H1 (cell line): ENCODE measurements around the gene EEF2K. TPM values are rescaled to one million over a fixed set of nuclear protein-coding genes. Genes with fewer than 3 reads are reported as not detected.

Experiments
- CTCF ChIA-PET: fragments of 300-600 bp; sonication (Branson Sonifier 250); formaldehyde crosslinking; loops from one replicate; lab custom pipeline; 2021; ENCODE audit not compliant: partially characterized antibody; lab: Charles Lee
- POLR2A ChIA-PET: fragments of 300-600 bp; sonication (Branson Sonifier 250); formaldehyde crosslinking; loops from one replicate; lab custom pipeline; 2021; ENCODE audit warnings: inconsistent platforms; ENCODE audit not compliant: partially characterized antibody; lab: Charles Lee
- DNase-seq, 2 experiments: peaks; one replicate each; pipeline versions ENCODE4 v3.0.0 to v3.0.0-alpha.2; 2010 to 2022; ENCODE audit warnings: low spot score in 2 of 2, low read depth in 1 of 2, mixed read lengths in 1 of 2
- FAIRE-seq: peaks from 2 replicates; lab custom pipeline; 2011; peaks lifted over from hg19 to GRCh38; lab: Jason Lieb, UNC
- H2AFZ ChIP-seq: 2 replicates; pipeline ENCODE4 v1.8.1; 2012; ENCODE audit warnings: low read length, inconsistent platforms
- H2AK5ac ChIP-seq: 2 replicates; pipeline ENCODE4 v1.6.1; 2013; ENCODE audit warnings: low read depth, low read length
- H2BK120ac ChIP-seq: replicated peaks from 2 replicates; pipeline ENCODE3; 2013; ENCODE audit warnings: low read depth, low read length, inconsistent platforms
- H2BK12ac ChIP-seq: 2 replicates; pipeline ENCODE4 v1.6.1; 2013; ENCODE audit warnings: low read depth, low read length
- H2BK15ac ChIP-seq: 2 replicates; pipeline ENCODE4 v1.6.1; 2013; ENCODE audit warnings: low read length
- H2BK20ac ChIP-seq: 2 replicates; pipeline ENCODE4 v1.6.1; 2013; ENCODE audit warnings: low read length
- H2BK5ac ChIP-seq: 2 replicates; pipeline ENCODE4 v1.6.1; 2013; ENCODE audit warnings: low read depth, low read length
- H3K14ac ChIP-seq: 2 replicates; pipeline ENCODE4 v1.6.1; 2013; ENCODE audit warnings: inconsistent platforms; ENCODE audit not compliant: insufficient read length
- H3K18ac ChIP-seq: 2 replicates; pipeline ENCODE4 v1.6.1; 2013; ENCODE audit warnings: low read length; ENCODE audit errors: extremely low read depth
- H3K23ac ChIP-seq: 2 replicates; pipeline ENCODE4 v1.6.1; 2013; ENCODE audit warnings: inconsistent platforms; ENCODE audit not compliant: insufficient read length
- H3K23me2 ChIP-seq: 2 replicates; pipeline ENCODE4 v1.6.1; 2013; ENCODE audit warnings: low read depth, low read length
- H3K27ac ChIP-seq: 2 replicates; pipeline ENCODE4 v1.6.1; 2011; ENCODE audit warnings: low read depth, low read length, inconsistent platforms
- H3K27me3 ChIP-seq, 4 experiments: replicated peaks in 1 of 4; 1 replicate in 1 of 4; 2 replicates in 3 of 4; pipeline versions ENCODE4 v1.6.1 to v1.8.1; 2011 to 2013; ENCODE audit warnings: low read length in 3 of 4, mild to moderate bottlenecking in 3 of 4, inconsistent platforms in 2 of 4, mixed read lengths in 2 of 4, moderate library complexity in 1 of 4; ENCODE audit not compliant: control insufficient read depth in 3 of 4, insufficient read depth in 3 of 4; ENCODE audit errors: extremely low read depth in 1 of 4
- H3K36me3 ChIP-seq, 4 experiments: 2 replicates each; pipeline versions ENCODE4 v1.6.1 to v1.8.1; 2011 to 2013; ENCODE audit warnings: mild to moderate bottlenecking in 4 of 4, low read length in 3 of 4, moderate library complexity in 2 of 4, control low read depth in 1 of 4, inconsistent platforms in 1 of 4; ENCODE audit not compliant: insufficient read depth in 4 of 4, control insufficient read depth in 2 of 4
- H3K4ac ChIP-seq: replicated peaks from 2 replicates; pipeline ENCODE3; 2013; ENCODE audit warnings: low read length, low read depth, mixed read lengths, inconsistent platforms; ENCODE audit not compliant: insufficient read length
- H3K4me1 ChIP-seq, 4 experiments: replicated peaks in 1 of 4; 1 replicate in 1 of 4; 2 replicates in 3 of 4; pipeline versions ENCODE4 v1.6.1 to v1.8.1; 2011 to 2013; ENCODE audit warnings: low read length in 3 of 4, inconsistent platforms in 2 of 4, mixed read lengths in 1 of 4; ENCODE audit not compliant: insufficient read depth in 4 of 4, control insufficient read depth in 3 of 4
- H3K4me2 ChIP-seq, 2 experiments: 2 replicates each; pipeline versions ENCODE4 v1.6.1 to v1.8.1; 2011 to 2013; ENCODE audit warnings: low read depth in 2 of 2, low read length in 2 of 2, control low read depth in 1 of 2, inconsistent platforms in 1 of 2, mild to moderate bottlenecking in 1 of 2; ENCODE audit not compliant: insufficient read depth in 1 of 2
- H3K4me3 ChIP-seq, 4 experiments: fragments of 200-600, 300-600 bp in 1 of 4; sonication (generic), shearing (Covaris generic), sonication (Bioruptor Twin) in 1 of 4; 2 replicates each; pipeline versions ENCODE4 v1.5.1 to v1.8.1; 2011 to 2016; ENCODE audit warnings: low read length in 4 of 4, low read depth in 3 of 4, control low read depth in 2 of 4, inconsistent platforms in 2 of 4, mild to moderate bottlenecking in 2 of 4, mixed read lengths in 1 of 4, moderate library complexity in 1 of 4; ENCODE audit not compliant: insufficient read depth in 2 of 4; ENCODE audit errors: extremely low read depth in 1 of 4
- H3K56ac ChIP-seq: replicated peaks from 2 replicates; pipeline ENCODE3; 2013; ENCODE audit warnings: low read depth, mild to moderate bottlenecking, mixed read lengths, low read length, inconsistent platforms; ENCODE audit not compliant: insufficient read length
- H3K79me1 ChIP-seq: 2 replicates; pipeline ENCODE4 v1.6.1; 2013; ENCODE audit warnings: low read depth, low read length, control low read depth
- H3K79me2 ChIP-seq, 2 experiments: 2 replicates each; pipeline versions ENCODE4 v1.6.1 to v1.8.1; 2012 to 2013; ENCODE audit warnings: low read length in 2 of 2, mild to moderate bottlenecking in 2 of 2, inconsistent platforms in 1 of 2; ENCODE audit not compliant: insufficient read depth in 2 of 2, control insufficient read depth in 1 of 2
- H3K9ac ChIP-seq, 4 experiments: replicated peaks in 1 of 4; 1 replicate in 1 of 4; 2 replicates in 3 of 4; pipeline versions ENCODE4 v1.6.1 to v1.8.1; 2011 to 2013; ENCODE audit warnings: low read depth in 3 of 4, low read length in 3 of 4, control low read depth in 2 of 4, mild to moderate bottlenecking in 2 of 4, moderate library complexity in 2 of 4, inconsistent platforms in 1 of 4; ENCODE audit errors: extremely low read depth in 1 of 4
- H3K9me3 ChIP-seq, 2 experiments: 2 replicates each; pipeline versions ENCODE4 v1.6.1 to v1.8.1; 2012 to 2013; ENCODE audit warnings: mild to moderate bottlenecking in 2 of 2, moderate library complexity in 2 of 2, control low read depth in 1 of 2, inconsistent platforms in 1 of 2, low read depth in 1 of 2, low read length in 1 of 2, mixed read lengths in 1 of 2; ENCODE audit not compliant: insufficient read depth in 2 of 2
- H4K20me1 ChIP-seq, 2 experiments: replicated peaks in 1 of 2; 2 replicates each; pipeline versions ENCODE3 to v1.8.1; 2011 to 2013; ENCODE audit warnings: inconsistent platforms in 2 of 2, low read length in 2 of 2, mild to moderate bottlenecking in 1 of 2; ENCODE audit not compliant: insufficient read depth in 2 of 2, control insufficient read depth in 1 of 2
- H4K5ac ChIP-seq: 2 replicates; pipeline ENCODE4 v1.6.1; 2013; ENCODE audit warnings: low read length, low read depth, mixed read lengths, inconsistent platforms; ENCODE audit not compliant: insufficient read length
- H4K8ac ChIP-seq: 2 replicates; pipeline ENCODE4 v1.8.0; 2013; ENCODE audit warnings: mild to moderate bottlenecking, moderate library complexity, low read length, inconsistent platforms; ENCODE audit not compliant: insufficient read depth; ENCODE audit errors: extremely low read depth
- H4K91ac ChIP-seq: replicated peaks from 2 replicates; pipeline ENCODE3; 2013; ENCODE audit warnings: low read length, mixed read lengths, inconsistent platforms; ENCODE audit not compliant: insufficient read length
- CTBP2 ChIP-seq: IDR thresholded peaks from 2 replicates; pipeline ENCODE4 v1.7.0; 2011; ENCODE audit warnings: borderline replicate concordance, mild to moderate bottlenecking, moderate library complexity, mixed read lengths, low read length; ENCODE audit not compliant: insufficient read depth, insufficient read length
- E2F6 ChIP-seq: IDR thresholded peaks from 2 replicates; pipeline ENCODE4 v1.6.1; 2012; ENCODE audit warnings: inconsistent platforms
- EZH2 ChIP-seq: fragments of 200-600 bp; sonication (generic); IDR thresholded peaks from 2 replicates; pipeline ENCODE4 v1.7.1; 2012; ENCODE audit warnings: low read depth, mild to moderate bottlenecking, moderate library complexity, low read length, inconsistent platforms; ENCODE audit not compliant: severe bottlenecking
- NRF1 ChIP-seq: IDR thresholded peaks from 2 replicates; pipeline ENCODE4 v1.6.1; 2011; ENCODE audit warnings: mild to moderate bottlenecking, low read depth, low read length, improper control_type of control experiment
- POLR2AphosphoS5 ChIP-seq: IDR thresholded peaks from 2 replicates; pipeline ENCODE4 v1.6.1; 2011; ENCODE audit warnings: low read depth, low read length
- SP4 ChIP-seq: IDR thresholded peaks from 2 replicates; pipeline ENCODE4 v1.6.1; 2012; ENCODE audit warnings: low read length, inconsistent platforms
- SRF ChIP-seq: IDR thresholded peaks from 2 replicates; pipeline ENCODE4 v1.6.1; 2011; ENCODE audit warnings: mild to moderate bottlenecking, low read depth, low read length, moderate library complexity
- SUZ12 ChIP-seq: fragments of 200-600 bp; sonication (generic); IDR thresholded peaks from 2 replicates; pipeline ENCODE4 v1.6.1; 2012; ENCODE audit warnings: mild to moderate bottlenecking, inconsistent platforms, low read length, moderate library complexity, mixed read lengths
- TAF7 ChIP-seq: optimal IDR thresholded peaks from 2 replicates; pipeline ENCODE3; 2011; ENCODE audit warnings: low read depth, mild to moderate bottlenecking, inconsistent platforms, low read length, moderate library complexity, borderline replicate concordance
- YY1 ChIP-seq: IDR thresholded peaks from 2 replicates; pipeline ENCODE4 v1.6.1; 2011; ENCODE audit warnings: low read depth, mild to moderate bottlenecking, low read length
- WGBS, 2 experiments: shearing (Covaris generic) in 1 of 2; methylation state at CpG; one replicate each; pipeline versions ENCODE4 v1.1.6 to v1.1.7; 2013 to 2015; ENCODE audit warnings: low lambda C conversion rate in 2 of 2, mixed read lengths in 2 of 2, inconsistent platforms in 1 of 2, low coverage in 1 of 2, missing lambda C conversion rate in 1 of 2; ENCODE audit not compliant: insufficient replicate concordance in 2 of 2, insufficient coverage in 1 of 2, insufficient read length in 1 of 2; ENCODE audit errors: extremely low coverage in 1 of 2, missing lambda C conversion rate in 1 of 2; 5-methylcytosine and 5-hydroxymethylcytosine counted together
- polyA plus RNA-seq, 7 experiments: library from polyadenylated mRNA; depleted of rRNA in 3 of 7; stranded (reverse) in 5 of 7; unstranded in 2 of 7; fragments of >200 nt in 5 of 7; fragments of 200-250 nt in 2 of 7; gene quantifications; 1 replicate in 5 of 7; 2 replicates in 1 of 7; 4 replicates in 1 of 7; pipeline versions ENCODE4 v1.2.1 to v1.2.3, GENCODE V29; 2011 to 2013; ENCODE audit warnings: missing spikeins in 2 of 7, mixed read lengths in 2 of 7
- total RNA-seq: library from RNA; stranded (reverse); fragmentation: NEBNext Ultra II Directional; extraction: Animal tissue kit (Norgen Biotek cat#: 25700); gene quantifications from 2 replicates; pipeline ENCODE4 v1.2.1, GENCODE V29; 2021

Gene EEF2K
- total and polyA plus RNA-seq, 2 of the 8 experiments (the other 6 are each of a cell fraction or from before 2014, with no cell fraction given), result 14.9 to 30.2 TPM

DNA sequence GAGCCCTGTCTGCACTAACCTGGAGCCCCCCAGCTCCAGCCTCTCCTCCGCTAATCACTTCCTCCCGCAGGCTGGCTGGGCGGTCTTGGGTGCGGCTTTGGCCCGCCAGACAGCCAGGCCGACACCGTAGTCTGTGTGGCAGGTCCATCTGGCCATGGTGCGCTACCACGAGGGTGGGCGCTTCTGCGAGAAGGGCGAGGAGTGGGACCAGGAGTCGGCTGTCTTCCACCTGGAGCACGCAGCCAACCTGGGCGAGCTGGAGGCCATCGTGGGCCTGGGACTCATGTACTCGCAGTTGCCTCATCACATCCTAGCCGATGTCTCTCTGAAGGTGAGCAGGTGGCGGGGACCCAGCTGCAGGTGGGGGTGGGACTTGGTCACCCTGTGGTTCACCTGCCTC, 60.5 kb downstream of the EEF2K start:
- Histone ChIP-seq H3K79me2 (no peaks in the 10 kb centered on the region), H3K27ac (no peak overlapping the region), H3K4me1 (no peaks in the 10 kb centered on the region), H3K9me3 (no peaks in the 10 kb centered on the region), H2BK12ac (no peak overlapping the region), H4K20me1 (no peaks in the 10 kb centered on the region), H2BK15ac (no peak overlapping the region), H3K36me3 (peaks cover 0 to 5% (median 2%) of the 10 kb centered on the region in 4 experiments; a peak in 4 of 8 replicates), H2BK20ac (no peak overlapping the region), H3K27me3 (no peaks in the 10 kb centered on the region), H3K4me3 (no peak overlapping the region), H4K8ac (no peak overlapping the region), H2AK5ac (no peak overlapping the region), H3K14ac (no peak overlapping the region), H4K91ac (no peak overlapping the region), H3K4ac (no peak overlapping the region), H3K9ac (no peak overlapping the region), H2BK120ac (no peak overlapping the region), H3K23me2 (no peaks in the 10 kb centered on the region), H3K23ac (no peak overlapping the region), H3K79me1 (no peaks in the 10 kb centered on the region), H3K18ac (no peak overlapping the region), H2AFZ (no peak overlapping the region), H2BK5ac (peak overlapping the region; percentile 5; the same call in 1 of the 2 replicates), H3K56ac (no peak overlapping the region), H4K5ac (no peak overlapping the region), H3K4me2 (no peak overlapping the region)
- 95% methylated on average over 11 of the region's 19 CpGs; no CpG with 5 or more reads in 1 of the 2 experiments for WGBS, 2 experiments
- CTCF ChIA-PET, result interaction anchor here (0.5 to 1.5 kb wide), 2 partner anchors 11 to 12 kb away, joined by 3 to 4 read pairs; no protein-coding TSS in a partner anchor
- no peak for FAIRE-seq
- POLR2A ChIA-PET, result no interaction called here
- DNase-seq, result no peak
- TF ChIP-seq SP4 (no peak), SRF (no peak), CTBP2 (no peak), TAF7 (no peak), YY1 (no peak), EZH2 (no peak), NRF1 (no peak), SUZ12 (no peak), POLR2AphosphoS5 (no peak), E2F6 (no peak)
